HCEC 1CT (cell line): ENCODE data around the gene KRTAP5-2.
"Not testable (repeated sequence)": the region's sequence is repeated elsewhere in the genome, so short reads cannot be mapped to it uniquely, and the experiment has no call there.

ENCODE experiments used
- DNase-seq: peaks from one replicate; pipeline ENCODE4 v3.0.0-alpha.2; 2017

KRTAP5-2 gene, protein sequence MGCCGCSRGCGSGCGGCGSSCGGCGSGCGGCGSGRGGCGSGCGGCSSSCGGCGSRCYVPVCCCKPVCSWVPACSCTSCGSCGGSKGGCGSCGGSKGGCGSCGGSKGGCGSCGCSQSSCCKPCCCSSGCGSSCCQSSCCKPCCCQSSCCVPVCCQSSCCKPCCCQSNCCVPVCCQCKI

DNA sequence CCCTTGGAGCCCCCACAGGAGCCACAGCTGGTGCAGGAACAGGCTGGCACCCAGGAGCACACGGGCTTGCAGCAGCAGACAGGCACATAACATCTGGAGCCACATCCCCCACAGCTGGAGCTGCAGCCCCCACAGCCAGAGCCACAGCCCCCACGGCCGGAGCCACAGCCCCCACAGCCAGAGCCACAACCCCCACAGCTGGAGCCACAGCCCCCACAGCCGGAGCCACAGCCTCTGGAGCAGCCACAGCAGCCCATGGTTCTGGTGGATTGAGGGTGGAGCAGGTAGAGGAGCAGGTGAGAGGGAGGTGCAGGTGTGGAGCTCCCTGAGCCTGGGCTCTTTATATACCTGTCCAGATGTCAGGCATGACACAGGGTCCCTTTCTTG lies at the start of gene KRTAP5-2:
Gene KRTAP5-2 (minus strand): TSS at position 301 of the 387 bp plus-strand sequence. CDS start 44 bp downstream, at position 257.
- DNase-seq = no peak

DNA sequence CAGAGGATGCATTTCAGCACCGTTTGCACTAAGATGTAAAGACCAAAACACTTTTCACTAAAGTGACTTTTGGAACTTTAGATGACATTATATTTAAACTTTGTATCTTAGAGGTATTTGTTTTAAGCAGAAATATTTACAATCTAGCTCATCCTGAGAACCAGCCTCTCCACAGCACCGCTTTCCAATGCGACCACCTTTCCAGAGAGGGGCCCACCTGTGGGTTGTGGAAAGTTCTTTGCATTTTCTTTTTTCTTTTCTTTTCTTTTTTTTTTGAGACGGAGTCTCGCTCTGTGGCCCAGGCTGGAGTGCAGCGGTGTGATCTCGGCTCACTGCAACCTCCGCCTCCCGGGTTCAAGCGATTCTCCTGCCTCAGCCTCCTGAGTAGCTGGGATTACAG lies 48.4 kb upstream of the KRTAP5-2 start:
- DNase-seq = not testable (repeated sequence)

DNA sequence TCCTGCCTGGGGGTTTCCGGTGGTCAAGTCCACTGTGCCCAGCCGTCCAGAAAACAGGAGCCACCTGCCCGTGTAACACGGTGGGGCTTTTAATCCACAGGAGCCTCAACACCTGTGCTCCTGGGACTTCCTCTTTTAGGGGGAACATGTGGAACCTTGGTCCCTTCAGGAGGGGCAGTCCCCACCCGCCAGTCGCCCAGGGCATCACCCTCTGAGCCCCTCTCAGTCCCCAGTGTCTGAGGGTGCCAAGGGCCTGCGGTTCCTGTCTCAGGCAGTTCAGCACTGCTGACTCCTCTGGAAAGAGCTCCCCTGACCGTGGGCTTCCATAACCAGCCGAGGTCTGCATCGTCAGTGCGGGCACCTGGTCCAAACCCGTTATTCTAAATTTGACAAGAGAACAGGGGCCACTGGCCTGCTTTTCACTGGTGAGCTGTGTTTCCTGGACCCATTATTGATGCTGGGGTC lies 47.3 kb upstream of the KRTAP5-2 start:
- DNase-seq = no peak

DNA sequence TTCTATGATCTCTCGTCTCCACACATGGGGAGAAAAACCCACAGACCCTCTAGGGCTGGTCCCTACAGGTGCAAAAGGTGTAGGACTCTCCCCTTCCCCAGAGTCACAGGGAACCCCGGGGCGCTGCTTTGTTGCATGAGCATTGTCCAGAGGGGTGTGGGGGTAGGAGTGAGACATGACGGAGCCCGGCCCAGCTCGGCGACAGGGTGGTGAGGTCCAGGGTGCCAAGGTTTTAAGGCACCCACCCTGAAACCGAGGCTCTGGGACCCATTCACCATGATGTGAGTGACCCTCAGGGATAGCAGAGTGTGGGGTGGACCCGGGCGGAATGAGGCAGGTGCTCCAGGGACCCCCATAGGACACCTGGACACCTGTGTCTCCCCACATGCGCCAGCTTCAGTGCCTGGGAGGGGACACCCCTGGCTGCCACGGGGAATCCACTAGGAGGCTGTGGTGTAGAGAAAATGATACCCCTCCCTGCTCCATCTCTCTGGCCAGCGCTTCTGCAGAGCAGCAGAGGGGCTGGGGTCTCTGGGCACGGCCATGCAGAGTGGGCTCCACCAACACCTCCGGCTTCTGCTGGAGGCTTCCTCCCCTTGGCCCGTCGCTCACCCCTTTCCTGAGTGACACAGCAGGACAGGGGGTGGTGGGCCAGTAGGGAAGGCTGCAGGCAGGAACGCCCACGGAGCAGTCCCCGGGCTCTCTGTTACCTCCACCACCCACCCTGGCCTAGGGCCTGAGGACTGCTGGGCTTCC lies 46.7 kb upstream of the KRTAP5-2 start:
- no peak for DNase-seq

DNA sequence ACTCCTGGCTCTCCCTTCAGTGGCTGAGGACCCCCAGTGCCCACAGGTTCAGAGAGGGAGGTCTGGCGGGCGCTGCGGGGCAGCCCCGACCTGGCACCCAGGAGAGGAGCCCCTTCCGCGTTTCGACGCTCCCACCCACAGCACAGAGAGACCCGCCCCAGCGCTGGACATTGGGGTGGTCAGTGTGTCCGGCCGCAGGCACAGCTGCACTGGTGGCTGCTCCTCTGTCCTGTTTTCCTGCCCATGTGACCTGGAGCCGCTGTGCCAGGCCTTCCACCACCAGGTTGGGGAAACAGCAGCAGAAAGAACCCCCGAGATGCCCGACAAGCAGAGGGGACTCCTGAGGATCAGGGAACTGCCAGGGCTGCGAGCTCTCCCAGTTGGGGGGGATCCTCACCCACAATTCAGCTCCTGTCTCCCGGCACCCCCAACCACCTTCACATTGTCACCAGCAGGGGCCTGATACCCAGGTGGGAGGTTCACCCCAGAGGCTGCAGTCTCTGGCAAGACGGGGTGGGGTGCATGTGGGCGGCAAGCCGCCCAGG lies 45.1 kb upstream of the KRTAP5-2 start:
- no peak for DNase-seq

DNA sequence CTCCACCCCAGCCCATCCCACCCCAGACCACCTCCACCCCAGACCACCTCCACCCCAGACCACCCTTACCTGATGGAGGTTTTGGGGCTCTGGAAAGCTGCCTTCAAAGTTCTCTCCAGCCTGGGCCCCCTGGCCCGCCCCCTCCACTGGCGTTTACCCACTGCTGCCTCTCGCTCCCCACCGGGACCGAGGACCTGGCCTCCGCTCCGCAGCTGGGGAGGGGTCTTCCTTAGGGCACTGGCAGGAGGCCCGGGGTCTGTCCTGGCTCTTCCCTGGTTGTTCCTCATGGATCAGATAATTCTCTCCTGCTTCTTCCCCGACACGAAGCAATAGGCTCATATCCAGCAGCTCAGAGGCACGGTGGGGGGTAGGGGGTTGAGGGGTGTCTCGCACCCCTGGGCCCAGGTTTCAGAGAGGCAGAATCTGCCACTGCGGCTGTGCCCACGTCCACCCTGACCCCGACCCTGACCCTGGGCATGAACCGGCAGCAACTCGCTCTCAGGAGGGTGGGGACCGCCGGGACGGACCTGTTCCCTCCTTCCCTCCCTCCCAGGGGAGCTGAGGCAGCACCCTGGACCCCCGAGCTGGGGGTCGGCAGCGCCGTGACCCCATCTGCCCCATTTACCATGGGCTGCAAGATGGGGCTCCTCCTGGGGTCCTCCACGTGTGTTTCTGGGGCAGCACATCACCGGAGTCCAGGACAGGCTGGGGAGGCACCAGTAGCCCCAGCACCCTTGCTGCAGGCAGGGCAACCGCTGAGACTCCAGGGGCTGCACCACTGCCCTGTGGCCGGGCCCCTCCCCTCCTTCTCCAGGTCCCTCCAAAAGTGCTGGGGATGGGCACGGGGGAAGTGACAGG lies 44.4 kb upstream of the KRTAP5-2 start:
- no peak for DNase-seq

DNA sequence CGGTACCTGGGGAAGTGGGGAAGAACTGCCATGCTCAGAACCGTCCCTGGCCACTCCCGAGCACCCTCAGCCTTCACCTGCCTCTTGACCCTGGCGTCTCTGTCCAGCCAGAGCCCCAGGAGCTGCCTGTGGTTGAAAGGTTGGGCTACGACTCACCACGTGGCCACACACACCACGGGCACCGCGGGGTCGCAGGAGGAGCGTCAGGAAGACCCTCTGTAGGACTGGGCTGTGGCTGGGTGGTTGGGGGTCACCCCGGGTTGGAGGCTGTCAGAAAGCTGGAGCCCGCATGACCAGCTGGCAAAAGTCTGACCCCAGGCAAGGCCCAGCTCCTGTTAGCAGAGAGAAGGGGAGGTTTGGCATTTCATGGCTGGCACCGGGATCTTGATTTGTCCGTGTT lies 43.0 kb upstream of the KRTAP5-2 start:
- DNase-seq = no peak

DNA sequence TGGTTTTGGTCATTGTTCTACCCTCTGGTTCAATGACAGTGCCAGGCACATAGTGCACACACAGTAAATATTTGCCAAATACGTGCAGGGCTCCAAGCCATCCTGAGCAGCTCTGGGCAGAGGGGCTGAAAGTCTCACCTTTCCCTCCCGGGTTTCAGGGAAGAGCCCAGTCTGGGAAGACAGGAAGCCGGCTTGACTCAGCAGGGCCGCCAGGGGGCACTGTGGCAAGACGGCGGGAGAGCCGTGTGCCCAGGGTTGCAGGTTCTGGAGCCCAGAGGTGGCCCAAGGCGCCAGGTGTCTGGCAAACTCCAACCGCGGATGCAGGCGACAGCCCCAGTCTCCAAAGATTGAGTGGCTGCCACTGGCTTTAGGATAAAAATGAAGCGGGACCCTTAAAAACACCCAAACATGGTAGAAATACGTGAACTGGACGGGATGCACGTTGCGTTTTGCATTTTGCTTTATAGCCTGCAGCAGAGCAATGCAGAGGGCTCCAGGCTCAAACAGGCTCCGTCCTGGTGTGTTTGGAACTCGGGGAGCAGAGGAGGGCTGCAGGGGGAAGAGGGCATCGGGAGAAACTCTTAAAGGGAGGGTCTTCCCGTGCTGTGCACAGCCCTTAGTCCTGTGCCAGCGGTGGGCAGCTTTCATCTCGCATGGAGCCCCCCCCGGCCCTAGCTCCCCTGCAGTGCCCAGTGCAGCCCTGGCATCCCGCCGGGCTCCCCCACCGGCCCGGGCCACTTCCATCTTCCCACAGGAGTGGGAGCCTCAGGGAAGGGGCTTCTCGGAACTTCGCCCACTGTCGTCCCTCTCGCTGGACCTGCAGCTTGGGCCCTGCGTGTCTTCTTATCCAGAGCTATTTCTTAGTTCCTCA lies 42.2 kb upstream of the KRTAP5-2 start:
- DNase-seq = peak; percentile 9

DNA sequence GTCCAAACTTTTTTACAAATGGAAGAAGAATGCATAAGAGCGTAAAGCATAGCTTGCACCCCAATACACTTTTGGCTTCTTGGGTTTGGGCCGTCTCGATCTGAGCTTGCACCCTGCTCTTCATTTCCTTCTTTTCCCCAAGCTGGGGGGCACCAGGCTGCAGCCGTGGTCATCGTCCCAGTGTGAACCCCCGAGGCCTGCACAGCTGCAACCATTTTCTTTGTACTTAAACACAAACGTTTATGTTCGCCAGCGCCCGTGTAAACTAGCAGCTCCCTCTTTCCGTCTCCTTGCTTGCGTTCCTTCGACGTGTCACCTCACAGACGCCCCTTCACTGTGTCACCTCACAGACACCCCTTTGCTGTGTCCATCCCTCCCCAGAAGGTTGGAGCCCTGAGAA lies 41.6 kb upstream of the KRTAP5-2 start:
- no peak for DNase-seq

DNA sequence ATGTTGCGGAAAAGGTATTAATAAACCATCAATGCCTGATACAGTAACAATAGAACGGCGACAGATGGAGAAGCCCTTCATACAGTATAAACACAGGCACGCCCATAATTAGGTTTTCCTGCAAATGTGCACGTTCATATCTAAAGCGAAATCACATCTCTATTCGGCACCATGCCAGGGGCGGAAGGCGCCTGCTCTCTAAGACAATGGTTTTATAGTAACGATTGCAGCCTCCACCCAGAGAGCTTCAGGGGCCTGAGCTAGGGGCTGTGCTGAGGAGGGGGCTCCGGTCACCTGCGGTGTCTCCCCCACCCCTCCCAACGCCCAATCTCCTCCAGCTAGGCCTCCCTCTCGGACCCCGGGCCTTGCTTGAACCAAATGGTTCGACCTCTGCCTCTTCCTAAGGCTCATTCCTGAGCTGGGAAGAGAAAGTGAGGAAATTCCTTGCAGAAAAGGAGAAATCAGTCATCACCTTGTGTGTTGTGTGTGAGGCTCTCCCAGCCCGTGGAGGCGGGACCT lies 41.1 kb upstream of the KRTAP5-2 start:
- DNase-seq = no peak

DNA sequence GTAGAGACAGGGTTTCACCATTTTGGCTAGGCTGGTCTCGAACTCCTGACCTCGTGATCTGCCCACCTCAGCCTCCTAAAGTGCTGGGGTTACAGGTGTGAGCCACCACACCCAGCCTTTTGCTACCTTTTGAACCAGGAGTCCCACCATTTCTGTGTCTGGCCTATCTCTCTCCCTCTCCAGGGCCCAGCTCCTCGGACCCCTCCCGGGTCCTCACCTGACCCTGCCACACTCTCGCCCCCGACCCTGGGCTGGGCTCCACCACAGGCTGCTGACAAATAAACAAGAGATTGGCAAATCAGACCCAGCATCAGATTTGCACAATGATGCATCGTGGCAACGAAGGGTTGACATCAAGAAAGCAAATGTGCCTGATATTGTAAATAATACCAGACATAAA lies 40.2 kb upstream of the KRTAP5-2 start:
- no peak for DNase-seq

DNA sequence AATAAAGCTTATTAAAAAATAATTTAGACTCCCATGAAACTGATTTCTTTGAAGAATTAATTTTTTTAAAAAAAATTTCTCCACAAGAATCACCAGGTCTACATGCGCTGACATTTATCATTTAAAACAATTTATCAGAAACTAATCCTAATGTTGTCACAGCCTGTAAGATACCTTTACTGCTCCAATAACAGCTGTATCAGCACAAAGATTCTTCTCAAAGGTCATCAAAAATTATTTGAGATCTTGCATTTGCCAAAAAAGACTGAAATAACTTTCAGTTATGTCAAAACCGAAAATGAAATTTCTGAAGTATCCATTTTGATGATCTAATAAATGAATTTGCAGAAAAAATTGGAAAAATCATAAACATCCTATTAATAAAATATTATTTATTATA lies 39.5 kb upstream of the KRTAP5-2 start:
- no peak for DNase-seq

DNA sequence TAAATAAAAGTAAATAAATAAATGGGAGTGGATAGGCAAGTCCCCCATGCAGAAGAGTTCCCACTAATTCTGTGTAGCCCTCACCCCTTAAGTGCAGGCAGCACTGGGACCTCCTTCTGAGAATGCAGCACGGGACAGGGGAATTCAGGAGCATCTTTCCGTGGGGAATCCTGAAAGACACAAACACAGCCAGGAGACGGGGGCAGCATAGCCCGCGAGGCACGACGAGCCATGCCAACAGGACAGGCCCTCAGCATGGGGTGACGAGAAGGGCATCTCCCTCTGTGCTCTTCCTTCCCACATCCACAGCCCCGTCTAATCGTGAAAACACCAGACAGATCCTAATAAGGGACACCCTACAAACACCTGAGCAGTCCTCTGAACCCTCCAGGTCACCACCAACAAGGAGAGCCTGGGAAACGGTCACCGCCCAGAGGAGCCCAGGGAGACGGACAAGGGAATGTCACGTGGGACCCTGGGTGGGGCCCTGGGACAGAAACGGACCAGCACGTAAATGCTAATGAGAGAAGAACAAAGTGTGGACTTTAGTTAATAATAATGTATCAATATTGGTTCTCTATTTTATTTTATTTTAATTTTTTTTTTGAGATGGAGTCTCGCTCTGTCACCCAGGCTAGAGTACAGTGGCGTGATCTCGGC lies 38.3 kb upstream of the KRTAP5-2 start:
- DNase-seq = no peak

DNA sequence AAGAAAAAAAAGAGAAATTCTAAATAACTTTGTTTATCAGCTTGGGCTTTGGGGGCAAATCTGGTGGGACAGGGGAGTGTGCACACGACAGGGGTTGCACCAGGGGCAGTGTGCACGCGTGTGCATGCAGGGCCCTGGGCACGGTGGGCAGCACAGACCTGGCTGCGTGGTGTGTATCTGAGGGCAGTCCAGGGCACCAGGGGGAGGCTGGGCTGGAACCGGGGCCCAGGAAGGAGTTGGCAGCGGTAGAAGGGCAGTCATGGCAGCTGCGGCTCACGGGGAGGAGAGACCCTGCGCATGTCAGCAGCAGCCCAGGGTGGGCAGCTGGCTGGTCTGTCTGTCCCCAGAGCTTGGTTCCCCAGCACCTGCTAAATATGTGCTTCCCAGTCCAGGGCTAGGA lies 35.8 kb upstream of the KRTAP5-2 start:
- no peak for DNase-seq

DNA sequence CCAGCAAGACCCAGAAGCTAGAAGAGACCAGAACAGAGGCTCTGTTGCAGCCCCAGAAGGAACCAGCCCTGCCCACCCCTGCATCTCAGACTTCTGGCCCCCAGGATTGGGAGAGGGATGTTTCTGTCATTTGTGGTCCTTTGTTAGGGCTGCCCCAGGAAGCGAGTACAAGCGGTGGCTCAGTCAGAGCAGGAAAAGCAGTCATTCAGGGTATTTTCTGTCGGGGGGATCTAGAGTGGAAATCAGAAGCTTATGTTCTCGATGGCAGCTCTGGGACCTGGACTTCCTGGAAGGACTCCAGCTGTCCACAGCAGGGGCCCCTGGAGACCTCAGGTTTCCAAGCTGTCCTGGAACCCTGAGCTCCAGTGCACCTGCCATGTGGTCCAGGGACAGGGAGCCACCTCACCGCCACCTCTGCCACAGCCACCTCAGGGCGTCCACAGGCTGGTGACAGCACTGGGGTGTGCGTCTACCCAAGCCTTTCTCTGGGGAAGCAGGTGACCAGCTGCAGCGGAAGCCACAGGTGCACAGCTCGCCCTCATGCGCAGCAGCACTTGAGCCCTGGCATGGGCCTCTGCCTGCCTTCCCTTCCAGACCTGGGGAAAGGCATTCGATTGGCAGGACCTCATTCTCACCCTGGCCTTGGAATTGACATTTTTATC lies 34.1 kb upstream of the KRTAP5-2 start:
- no peak for DNase-seq

DNA sequence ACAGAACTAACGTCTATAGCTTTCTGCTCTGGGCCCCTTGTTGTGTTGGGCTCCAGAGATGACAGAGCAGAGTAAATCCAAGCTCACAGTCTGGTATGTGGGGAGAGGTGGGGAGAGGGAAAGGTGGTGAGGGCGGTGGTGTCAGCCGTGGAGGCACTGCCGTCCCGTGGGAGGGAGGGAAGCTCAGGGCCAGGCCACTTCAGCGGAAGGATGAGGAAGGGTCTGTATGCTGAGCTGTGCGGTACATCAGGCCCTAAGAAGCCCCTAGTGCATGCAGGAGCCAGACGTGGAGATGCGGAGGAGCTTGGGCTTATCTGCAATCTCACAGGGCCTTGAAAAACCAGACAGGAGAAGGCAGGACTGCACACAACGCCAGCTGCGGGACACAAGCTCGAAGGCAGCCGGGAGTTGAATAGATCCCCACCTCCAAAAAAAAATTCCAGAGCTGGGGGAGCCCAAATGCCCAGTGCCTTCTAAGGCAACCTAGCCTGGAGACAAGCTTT lies 33.0 kb upstream of the KRTAP5-2 start:
- no peak for DNase-seq

DNA sequence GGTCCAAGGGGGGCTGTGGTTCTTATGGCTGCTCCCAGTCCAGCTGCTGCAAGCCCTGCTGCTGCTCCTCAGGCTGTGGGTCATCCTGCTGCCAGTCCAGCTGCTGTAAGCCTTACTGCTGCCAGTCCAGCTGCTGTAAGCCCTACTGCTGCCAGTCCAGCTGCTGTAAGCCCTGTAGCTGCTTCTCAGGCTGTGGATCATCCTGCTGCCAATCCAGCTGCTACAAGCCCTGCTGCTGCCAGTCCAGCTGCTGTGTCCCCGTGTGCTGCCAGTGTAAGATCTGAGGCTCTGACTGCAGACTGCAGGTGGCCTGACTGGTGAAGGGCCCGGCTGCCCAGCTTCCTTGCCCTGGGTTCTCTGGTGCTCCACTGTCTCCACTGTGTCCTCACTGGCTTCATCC lies 32.2 kb upstream of the KRTAP5-2 start:
- no peak for DNase-seq

DNA sequence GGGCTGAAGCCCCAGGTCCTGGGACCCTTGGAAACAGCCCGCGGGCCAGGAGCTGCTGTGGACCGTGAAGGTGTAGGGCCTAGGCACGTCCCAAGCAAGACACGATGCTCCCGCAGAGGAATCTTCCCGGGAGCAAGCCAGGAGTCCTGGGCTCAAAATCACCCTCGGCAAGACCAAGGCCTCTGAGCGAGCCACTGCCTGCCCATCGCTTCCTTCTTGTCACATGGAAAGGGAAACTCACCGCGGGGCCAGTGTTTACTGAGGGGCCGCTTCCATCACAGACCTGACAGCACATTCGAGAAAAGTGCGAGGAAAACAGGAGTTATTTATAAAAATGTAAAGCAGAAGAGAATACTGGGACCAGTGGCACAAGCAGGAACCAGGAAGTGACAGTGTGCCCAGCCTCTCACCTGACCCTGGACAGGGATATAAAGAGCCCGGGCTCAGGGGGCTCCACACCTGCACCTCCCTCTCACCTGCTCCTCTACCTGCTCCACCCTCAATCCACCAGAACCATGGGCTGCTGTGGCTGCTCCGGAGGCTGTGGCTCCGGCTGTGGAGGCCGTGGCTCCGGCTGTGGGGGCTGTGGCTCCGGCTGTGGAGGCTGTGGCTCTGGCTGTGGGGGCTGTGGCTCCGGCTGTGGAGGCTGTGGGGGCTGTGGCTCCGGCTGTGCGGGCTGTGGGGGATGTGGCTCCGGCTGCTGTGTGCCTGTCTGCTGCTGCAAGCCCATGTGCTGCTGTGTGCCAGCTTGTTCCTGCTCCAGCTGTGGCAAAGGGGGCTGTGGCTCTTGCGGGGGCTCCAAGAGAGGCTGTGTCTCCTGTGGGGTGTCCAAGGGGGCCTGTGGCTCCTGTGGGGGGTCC lies 31.5 kb upstream of the KRTAP5-2 start, which contains the start of gene KRTAP5-5:
Gene KRTAP5-5 (plus strand): TSS at position 450 of the 860 bp plus-strand sequence. CDS start 66 bp downstream, at position 516.
- DNase-seq = no peak

DNA sequence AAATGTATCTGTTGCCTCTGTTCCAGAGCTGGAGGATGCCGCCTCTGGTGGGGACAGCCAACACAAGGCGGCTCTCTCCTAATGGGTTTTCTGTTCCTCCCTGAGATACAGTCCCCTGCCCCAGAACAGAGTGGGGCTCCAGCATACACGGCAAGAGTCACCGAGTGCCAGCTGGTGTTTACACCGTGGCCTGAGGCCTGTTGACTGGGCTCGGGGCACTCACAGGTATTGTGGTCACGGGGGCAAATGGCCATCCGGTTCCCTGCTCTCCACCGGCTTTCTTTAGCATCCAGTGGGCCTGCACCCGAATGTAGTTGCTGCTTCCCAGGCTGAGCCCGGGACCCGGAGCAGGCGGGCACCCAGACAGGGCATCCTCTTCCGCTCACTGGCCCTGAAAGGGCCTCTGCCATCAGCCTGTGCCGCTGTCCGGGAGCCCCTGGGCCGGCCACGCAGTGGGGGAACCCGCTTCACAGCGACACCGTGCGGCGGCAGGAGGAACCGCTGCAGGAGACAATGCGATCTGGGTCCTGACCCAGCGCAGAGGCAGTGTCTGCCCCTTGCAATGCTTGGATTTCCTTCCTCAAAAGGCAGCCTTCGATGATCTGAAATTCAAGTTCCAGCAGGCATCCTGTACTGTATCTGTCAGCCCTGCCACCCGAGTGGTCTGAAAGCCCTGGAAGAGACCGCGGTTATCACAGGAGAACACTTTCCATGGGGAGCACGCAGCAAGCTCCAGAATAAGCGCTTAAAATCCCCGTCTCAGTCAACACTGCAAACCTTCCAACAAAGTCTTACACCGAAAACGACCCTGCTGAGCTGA lies 30.6 kb upstream of the KRTAP5-2 start:
- DNase-seq = no peak
